PC-3 (cell line): ENCODE measurements around the gene ABCC3.
"Not testable (repeated sequence)": the region's sequence is repeated elsewhere in the genome, so short reads cannot be mapped to it uniquely, and the experiment has no call there.

ENCODE experiments used
- CTCF ChIP-seq: fragments of 300-600 bp; sonication (generic); conservative IDR thresholded peaks from 2 replicates; pipeline ENCODE4 v1.5.1; 2017; ENCODE audit warnings: antibody characterized with exemption, low read depth, mild to moderate bottlenecking, low read length
- EZH2 ChIP-seq: fragments of 300-600 bp; sonication (generic); IDR thresholded peaks from one replicate; pipeline ENCODE4 v1.6.1; 2017; ENCODE audit warnings: antibody characterized with exemption, mild to moderate bottlenecking, low read length; ENCODE audit not compliant: unreplicated experiment
- EZH2phosphoT487 ChIP-seq: fragments of 300-600 bp; sonication (generic); IDR thresholded peaks from 2 replicates; pipeline ENCODE4 v1.6.1; 2018; ENCODE audit warnings: mild to moderate bottlenecking, antibody characterized with exemption, low read length, borderline replicate concordance

GRCh38 chr17:50724622-50725021 is 89.9 kb downstream of the ABCC3 start:
- not testable (repeated sequence) for TF ChIP-seq CTCF, EZH2phosphoT487, EZH2
